IPS-NIHi7 (cell line): ENCODE results near the gene APBB3.
"Not testable (repeated sequence)": the region's sequence is repeated elsewhere in the genome, so short reads cannot be mapped to it uniquely, and the experiment has no call there.

Source experiments
- DNase-seq: peaks from one replicate; pipeline ENCODE4 v3.0.0; 2012; ENCODE audit warnings: mixed read lengths; ENCODE audit errors: extremely low spot score

The APBB3 gene, protein sequence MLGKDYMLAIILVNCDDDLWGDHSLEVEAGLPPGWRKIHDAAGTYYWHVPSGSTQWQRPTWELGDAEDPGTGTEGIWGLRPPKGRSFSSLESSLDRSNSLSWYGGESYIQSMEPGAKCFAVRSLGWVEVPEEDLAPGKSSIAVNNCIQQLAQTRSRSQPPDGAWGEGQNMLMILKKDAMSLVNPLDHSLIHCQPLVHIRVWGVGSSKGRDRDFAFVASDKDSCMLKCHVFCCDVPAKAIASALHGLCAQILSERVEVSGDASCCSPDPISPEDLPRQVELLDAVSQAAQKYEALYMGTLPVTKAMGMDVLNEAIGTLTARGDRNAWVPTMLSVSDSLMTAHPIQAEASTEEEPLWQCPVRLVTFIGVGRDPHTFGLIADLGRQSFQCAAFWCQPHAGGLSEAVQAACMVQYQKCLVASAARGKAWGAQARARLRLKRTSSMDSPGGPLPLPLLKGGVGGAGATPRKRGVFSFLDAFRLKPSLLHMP

DNA sequence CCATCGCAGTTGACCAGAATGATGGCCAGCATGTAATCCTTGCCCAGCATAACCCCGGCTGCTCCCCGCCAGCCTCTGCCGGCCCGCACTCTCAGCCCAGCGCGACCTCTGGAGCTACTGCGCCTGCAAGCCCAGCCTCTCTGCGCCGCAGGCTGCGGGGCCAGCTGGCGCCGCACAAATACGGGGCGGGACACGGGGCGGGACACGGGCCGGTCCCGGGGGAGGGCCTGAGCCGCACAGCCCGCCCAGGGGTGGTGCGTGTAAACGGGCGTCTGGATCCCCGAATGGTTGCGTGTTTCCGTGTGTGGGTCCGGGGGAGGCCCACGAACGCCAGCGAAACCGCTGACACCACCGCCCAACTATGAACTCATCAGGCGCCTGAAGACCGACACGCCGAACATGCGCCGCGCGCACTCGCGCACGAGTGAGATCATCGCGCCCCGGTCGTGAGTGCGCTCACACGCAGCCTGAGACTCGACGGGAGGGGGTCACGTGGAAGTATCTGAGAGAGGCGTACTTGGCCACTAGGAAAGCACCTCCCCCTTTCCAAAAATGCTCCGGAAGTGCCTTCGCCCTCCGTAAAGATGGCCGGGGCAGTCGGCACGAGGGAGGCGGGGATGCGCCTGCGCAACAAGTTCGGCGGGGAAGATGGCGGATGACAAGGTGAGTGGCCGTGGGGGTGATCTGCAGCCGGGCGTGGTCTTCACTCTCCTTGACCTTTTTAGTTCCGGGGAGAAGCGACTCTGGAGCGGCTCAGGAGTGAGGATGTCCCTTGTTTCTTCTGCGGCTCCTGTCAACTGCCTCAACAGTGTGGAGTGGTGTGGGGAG, at the start of gene APBB3, which contains the start of gene SLC35A4:
TSS of gene APBB3 (minus strand) at position 403 of the 828 bp plus-strand sequence. CDS start at position 50, 353 bp downstream.
TSS of gene SLC35A4 (plus strand) at position 633 of the 828 bp plus-strand sequence. CDS start 2,342 bp downstream, outside the sequence.
- DNase-seq = peak; percentile 95

DNA sequence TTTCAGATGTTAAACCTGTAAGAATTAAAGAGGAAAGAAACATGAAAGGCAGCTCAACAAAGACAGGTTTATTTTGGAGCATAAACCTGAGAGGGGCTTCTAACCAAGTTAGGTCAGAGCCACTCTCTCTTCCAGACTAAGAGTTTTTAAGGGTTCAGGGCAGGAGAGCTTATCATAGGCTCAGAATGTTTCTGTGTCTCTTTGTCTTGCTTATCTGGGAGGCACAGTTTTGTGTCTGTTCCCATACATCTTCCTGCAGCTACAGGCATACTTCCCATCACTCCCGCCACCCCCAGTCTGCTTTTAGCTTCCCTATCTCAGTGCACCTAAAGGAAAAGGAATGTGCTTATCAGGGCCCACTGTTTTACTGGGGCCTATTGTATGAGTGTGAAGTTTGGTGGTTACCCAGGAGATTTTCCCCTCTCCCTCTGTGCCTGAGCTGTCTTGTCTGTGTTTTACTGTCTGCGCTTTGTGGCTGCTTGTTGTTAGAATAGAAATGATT, 46.7 kb upstream of the APBB3 start:
- no peak for DNase-seq

DNA sequence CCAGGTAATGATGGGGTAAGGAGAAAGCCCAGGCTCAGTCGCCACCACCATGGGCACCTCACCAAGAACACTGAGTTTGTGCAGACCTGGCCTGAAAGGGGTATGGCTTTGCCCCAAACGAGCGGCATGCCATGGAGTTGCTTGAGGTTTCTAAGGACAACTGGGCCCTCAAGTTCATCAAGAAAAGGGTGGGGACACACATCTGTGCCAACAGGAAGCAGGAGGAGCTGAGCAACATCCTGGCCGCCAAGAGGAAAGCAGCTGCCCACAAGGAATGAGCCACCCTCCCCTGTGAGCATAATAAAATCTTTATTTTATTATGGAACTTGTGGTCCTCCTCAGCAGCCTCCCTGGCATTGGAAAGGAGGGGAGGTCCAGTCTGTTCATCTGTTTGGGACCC, 44.7 kb upstream of the APBB3 start:
- DNase-seq = no peak

- no peak for DNase-seq
Measured at GRCh38 chr5:140608722-140609121, 44.3 kb upstream of the APBB3 start.

DNA sequence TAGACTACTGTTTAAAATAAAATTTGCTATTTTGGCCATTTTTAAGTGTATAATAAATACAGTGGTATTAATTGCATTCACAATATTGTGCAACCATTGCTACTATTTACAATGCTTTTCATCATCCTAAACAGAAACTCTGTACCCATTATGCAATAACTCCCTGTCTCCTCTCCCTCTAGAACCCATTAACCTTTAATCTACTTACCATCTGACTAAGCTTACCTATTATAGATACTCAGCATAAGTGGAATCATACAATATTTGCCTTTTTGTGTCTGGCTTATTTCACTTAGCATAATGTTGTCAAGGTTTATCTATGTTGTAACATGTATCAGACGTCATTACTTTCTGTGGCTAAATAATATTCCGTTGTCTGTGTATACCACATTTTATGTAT, 42.6 kb upstream of the APBB3 start:
- DNase-seq = no peak

- no peak for DNase-seq
Measured at GRCh38 chr5:140605879-140606278, 41.5 kb upstream of the APBB3 start.

DNA sequence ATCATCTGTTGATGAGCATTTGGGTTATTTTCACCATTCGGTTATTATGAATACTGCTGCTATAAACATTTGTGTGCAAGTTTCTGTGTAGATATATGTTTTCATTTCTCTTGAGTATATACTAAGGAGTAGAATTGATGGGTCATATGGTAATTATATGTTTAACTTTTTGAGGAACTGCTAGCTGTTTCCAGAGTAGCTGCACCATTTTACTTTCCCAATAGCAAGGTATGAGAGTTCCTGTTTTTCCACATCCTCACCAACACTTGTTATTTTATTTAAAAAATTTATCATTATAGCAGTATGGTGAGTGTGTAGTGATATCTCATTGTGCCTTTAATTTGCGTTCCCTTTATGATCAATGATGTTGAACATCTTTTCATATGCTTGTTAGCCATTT, 39.3 kb upstream of the APBB3 start:
- no peak for DNase-seq

GRCh38 chr5:140603446-140603698, 39.0 kb upstream of the APBB3 start:
- not testable (repeated sequence) for DNase-seq

GRCh38 chr5:140602147-140602546, 37.7 kb upstream of the APBB3 start:
- DNase-seq = no peak

- DNase-seq = no peak
Measured at GRCh38 chr5:140600096-140600495, 35.7 kb upstream of the APBB3 start.

DNA sequence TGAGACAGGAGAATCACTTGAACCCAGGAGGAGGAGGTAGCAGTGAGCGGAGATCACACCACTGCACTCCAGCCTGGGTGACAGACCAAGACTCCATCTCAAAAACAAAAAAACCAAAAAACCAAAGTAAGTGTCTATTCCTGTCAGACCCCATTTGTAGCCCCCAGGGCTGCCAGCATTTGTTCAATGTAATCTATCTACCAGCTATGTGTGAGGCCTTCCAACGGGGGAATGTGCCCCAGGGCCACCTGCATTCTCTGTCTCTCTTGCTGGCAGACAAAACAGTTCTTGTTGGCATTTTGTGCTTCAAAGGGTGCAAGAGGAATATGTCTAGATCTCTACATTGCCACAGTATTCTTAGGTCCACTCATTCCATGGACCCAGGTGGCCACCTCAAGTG, 34.4 kb upstream of the APBB3 start:
- no peak for DNase-seq

- DNase-seq = no peak
Measured at GRCh38 chr5:140596321-140596741, 31.9 kb upstream of the APBB3 start.

DNA sequence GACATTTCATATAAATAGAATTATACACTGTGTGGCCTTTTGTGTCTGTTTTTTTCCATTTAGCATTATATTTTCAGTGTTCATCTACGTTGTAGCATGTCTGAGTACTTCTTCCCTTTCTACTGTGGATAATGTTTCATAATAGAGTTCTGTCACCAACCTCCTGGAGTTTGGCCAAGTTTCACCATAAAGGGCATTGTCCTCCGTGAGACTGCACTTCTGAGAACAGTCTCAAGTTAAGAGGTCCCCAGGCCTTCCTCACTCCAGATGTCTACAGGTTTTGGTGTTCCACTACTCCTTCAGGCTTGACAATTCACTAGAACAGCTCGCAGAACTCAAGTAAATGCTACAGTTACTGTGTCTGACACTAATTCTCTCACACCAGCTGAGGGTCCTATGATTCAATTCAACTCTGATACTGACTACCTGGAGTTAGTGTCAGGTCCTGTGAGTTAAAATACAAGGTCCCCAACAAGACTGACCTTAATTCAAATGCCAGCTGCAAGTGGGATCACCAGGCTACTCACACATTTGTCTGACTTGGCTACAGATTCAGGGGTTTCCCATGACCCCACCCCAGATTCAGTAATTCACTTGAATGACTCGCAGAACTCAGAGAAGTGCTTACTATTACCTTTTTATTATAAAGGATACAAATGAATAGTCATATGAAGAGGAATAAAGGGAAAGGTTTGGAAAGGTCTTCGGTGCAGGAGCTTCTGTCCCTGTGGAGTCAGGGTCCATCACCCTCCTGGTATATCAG, 31.3 kb upstream of the APBB3 start:
- DNase-seq = no peak

DNA sequence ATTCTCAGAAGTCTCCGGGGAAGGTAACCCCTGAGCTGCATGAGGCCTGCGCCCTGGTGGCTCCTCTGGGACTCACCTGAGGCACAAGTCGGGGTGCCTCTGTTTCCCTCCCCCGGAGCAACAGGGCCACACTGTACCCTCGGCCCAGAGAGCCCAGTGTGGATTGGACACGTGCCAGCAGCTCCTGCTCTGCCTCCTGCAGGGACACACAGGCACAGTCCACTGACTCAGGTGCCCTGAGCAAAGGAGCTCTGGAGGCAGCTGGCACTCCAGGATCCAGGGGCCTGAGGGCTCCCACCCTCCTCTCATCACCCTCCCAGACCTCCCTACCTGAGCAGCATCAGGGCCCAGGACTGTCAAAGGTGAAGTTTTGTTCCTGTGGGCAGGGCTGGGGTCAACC, 29.8 kb upstream of the APBB3 start:
- DNase-seq = no peak

GRCh38 chr5:140593070-140593469, 28.7 kb upstream of the APBB3 start:
- not testable (repeated sequence) for DNase-seq

GRCh38 chr5:140591747-140592372, 27.5 kb upstream of the APBB3 start:
- DNase-seq = no peak

DNA sequence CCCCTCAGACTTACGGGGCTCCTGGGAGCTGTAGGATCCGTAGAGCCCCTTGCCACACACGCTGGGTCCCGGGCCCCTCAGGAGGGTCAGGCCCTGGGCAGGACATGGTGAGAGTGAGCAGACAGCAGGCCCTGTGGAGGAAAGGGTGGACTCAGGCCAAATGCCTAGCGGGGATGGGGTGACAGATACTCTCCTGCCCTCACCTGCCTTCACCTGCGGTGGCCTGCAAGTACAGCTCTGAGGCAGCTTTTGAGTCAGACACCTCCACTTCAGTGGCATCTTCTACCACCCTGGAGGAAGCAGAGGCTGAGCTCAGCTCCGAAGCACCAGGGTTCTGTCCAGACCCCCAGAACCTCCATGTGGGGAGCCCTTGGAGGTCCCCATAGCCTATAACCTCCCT, 26.5 kb upstream of the APBB3 start:
- no peak for DNase-seq

- no peak for DNase-seq
Measured at GRCh38 chr5:140588311-140589070, 24.1 kb upstream of the APBB3 start.

- no peak for DNase-seq
Measured at GRCh38 chr5:140587495-140587894, 23.1 kb upstream of the APBB3 start.

DNA sequence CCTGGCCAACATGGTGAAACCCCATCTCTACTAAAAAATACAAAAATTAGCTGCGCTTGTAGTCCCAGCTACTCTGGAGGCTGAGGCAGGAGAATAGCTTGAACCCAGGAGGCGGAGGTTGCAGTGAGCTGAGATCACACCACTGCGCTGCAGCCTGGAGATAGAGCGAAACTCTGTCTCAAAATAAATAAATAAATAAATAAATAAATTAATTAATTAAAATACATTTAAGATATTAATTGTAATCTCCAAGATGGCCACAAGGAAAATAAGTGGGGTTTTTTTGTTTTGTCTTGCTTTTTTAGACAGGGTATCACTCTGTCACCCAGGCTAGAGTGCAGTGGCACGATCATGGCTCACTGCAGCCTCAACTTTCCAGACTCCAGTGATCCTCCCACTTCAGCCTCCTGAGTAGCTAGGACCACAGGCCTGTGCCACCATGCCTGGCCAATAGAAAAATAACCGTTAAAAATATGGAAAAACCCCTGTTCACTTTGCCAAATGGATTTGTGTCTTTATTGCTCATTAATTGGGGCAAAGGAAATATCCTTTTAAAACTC, 14.9 kb upstream of the APBB3 start:
- DNase-seq = not testable (repeated sequence)
